Measurements from ENCODE around the gene SND1.
"Not testable (repeated sequence)": the region's sequence is repeated elsewhere in the genome, so short reads cannot be mapped to it uniquely, and the experiment has no call there.

DNA sequence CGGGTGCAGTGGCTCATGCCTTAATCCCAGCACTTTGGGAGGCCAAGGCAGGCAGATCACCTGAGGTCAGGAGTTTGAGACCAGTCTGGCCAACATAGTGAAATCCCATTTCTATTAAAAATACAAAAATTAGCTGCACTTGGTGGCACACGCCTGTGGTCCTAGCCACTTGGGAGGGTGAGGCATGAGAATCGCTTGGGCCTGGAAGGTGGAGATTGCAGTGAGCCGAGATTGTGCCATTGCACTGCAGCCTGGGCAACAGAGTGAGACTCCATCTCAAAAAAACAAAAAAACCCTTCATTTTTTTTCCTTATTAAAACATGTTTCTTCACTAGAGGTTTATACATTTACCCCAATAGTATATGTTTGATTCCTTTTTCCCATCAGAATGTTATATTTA is 22.9 kb downstream of the SND1 start:
- TF ChIP-seq EZH2phosphoT487 (IDR thresholded peaks at IDR 0.05; ENCODE audit: borderline replicate concordance, low read length); EZH2 (IDR thresholded peaks at IDR 0.05; ENCODE audit: low read length, unreplicated experiment): not testable (repeated sequence)
- TF ChIP-seq, protein P1, sequence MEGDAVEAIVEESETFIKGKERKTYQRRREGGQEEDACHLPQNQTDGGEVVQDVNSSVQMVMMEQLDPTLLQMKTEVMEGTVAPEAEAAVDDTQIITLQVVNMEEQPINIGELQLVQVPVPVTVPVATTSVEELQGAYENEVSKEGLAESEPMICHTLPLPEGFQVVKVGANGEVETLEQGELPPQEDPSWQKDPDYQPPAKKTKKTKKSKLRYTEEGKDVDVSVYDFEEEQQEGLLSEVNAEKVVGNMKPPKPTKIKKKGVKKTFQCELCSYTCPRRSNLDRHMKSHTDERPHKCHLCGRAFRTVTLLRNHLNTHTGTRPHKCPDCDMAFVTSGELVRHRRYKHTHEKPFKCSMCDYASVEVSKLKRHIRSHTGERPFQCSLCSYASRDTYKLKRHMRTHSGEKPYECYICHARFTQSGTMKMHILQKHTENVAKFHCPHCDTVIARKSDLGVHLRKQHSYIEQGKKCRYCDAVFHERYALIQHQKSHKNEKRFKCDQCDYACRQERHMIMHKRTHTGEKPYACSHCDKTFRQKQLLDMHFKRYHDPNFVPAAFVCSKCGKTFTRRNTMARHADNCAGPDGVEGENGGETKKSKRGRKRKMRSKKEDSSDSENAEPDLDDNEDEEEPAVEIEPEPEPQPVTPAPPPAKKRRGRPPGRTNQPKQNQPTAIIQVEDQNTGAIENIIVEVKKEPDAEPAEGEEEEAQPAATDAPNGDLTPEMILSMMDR (conservative IDR thresholded peaks at IDR 0.05; ENCODE audit: low read depth, low read length) = not testable (repeated sequence)

Data from PC-3 (cell line).